Right lobe of liver (tissue), 4 donors: ENCODE data around the gene DYNC1LI1.

Experiments used
- POLR2A ChIP-seq: fragments of 450-650 bp; IDR thresholded peaks from one replicate; pipeline ENCODE4 v1.6.1; 2017; ENCODE audit warnings: antibody characterized with exemption, mild to moderate bottlenecking
- TF ChIP-seq, protein P1 (sequence below), 4 donors: fragments of 200-600 bp in 3 of 4; fragments of 450-650 bp in 1 of 4; IDR thresholded peaks; one replicate each; pipeline versions ENCODE4 v1.5.1 to v1.8.0; 2016 to 2022; ENCODE audit warnings: antibody characterized with exemption in 4 of 4, mild to moderate bottlenecking in 2 of 4
- donor health status: DM: no; HTN: no; CAD: no.
- donor health status: DM: no; HTN: no; CAD: no.
- donor health status: DM: no; HTN: yes; CAD: no.

DNA sequence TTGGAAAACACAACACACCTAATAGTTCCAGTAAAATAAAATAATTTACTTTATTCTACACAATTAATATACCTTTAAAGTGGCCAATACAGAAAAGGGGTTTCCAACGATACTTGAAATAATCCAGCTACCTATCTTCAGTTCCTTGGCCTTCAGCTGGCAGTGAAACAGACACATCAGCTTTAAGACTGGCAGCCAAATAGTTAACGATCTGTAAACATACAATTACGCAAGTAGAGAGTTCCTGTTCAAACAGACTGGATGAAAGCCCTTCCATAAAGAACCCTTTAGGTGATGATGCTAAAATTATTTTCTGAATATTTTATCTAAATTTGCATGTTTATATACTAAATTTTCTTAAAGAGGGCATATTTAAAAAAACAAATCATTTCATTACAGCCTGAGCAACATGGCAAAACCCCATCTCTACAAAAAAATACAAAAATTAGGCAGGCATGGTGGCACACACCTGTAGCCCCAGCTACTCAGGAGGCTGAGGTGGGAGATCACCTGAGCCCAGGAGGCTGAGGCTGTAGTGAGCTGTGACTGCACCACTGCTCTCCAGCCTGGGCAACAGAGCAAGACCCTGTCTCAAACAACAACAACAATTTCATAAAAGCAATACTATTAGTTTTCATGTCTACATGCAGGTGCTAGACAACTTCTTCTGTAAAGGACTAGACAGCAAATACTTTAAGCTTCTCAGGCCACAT, 12.9 kb downstream of the DYNC1LI1 start:
- TF ChIP-seq, protein P1, sequence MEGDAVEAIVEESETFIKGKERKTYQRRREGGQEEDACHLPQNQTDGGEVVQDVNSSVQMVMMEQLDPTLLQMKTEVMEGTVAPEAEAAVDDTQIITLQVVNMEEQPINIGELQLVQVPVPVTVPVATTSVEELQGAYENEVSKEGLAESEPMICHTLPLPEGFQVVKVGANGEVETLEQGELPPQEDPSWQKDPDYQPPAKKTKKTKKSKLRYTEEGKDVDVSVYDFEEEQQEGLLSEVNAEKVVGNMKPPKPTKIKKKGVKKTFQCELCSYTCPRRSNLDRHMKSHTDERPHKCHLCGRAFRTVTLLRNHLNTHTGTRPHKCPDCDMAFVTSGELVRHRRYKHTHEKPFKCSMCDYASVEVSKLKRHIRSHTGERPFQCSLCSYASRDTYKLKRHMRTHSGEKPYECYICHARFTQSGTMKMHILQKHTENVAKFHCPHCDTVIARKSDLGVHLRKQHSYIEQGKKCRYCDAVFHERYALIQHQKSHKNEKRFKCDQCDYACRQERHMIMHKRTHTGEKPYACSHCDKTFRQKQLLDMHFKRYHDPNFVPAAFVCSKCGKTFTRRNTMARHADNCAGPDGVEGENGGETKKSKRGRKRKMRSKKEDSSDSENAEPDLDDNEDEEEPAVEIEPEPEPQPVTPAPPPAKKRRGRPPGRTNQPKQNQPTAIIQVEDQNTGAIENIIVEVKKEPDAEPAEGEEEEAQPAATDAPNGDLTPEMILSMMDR (IDR thresholded peaks at IDR 0.05): no peak
- TF ChIP-seq POLR2A: no peak
